Suprapubic skin (tissue), 4 donors: ENCODE measurements around the gene GULP1.

Source experiments
- CTCF ChIP-seq, 2 donors: fragments of 200-600 bp in 1 of 2; fragments of 450-650 bp in 1 of 2; sonication (generic) in 1 of 2; IDR thresholded peaks; one replicate each; pipeline ENCODE4 v1.5.1; 2016 to 2019; ENCODE audit warnings: antibody characterized with exemption in 2 of 2, mild to moderate bottlenecking in 1 of 2, moderate library complexity in 1 of 2
- EP300 ChIP-seq: sonication (generic); formaldehyde crosslinking; IDR thresholded peaks from one replicate; pipeline ENCODE4 v1.6.1; 2017; ENCODE audit warnings: antibody characterized with exemption
- POLR2A ChIP-seq, 2 donors: fragments of 450-650 bp; IDR thresholded peaks; one replicate each; pipeline ENCODE4 v1.6.1; 2017; ENCODE audit warnings: antibody characterized with exemption in 2 of 2, mild to moderate bottlenecking in 2 of 2, moderate library complexity in 2 of 2
- POLR2AphosphoS5 ChIP-seq, 3 donors: sonication (generic); formaldehyde crosslinking; IDR thresholded peaks; one replicate each; pipeline ENCODE4 v1.6.1; 2017; ENCODE audit warnings: antibody characterized with exemption in 3 of 3

- TF ChIP-seq EP300 (no peak), CTCF (IDR thresholded peaks at IDR 0.05) (no peak), POLR2A (IDR thresholded peaks at IDR 0.05) (no peak), POLR2AphosphoS5 (IDR thresholded peaks at IDR 0.05) (no peak)
Observed at GRCh38 chr2:188306271-188306670, 14.6 kb downstream of the GULP1 start.
